ENCODE measurements around the gene MAP3K20. TPM values are rescaled to one million over a fixed set of nuclear protein-coding genes. Genes with fewer than 3 reads are reported as not detected.
A peak's percentile ranks its signal among the peaks of the same experiment; 100 is the strongest.

MAP3K20 gene
- total and polyA plus RNA-seq, 2 experiments from 2014 or later, result 7.6 to 9.6 TPM

DNA sequence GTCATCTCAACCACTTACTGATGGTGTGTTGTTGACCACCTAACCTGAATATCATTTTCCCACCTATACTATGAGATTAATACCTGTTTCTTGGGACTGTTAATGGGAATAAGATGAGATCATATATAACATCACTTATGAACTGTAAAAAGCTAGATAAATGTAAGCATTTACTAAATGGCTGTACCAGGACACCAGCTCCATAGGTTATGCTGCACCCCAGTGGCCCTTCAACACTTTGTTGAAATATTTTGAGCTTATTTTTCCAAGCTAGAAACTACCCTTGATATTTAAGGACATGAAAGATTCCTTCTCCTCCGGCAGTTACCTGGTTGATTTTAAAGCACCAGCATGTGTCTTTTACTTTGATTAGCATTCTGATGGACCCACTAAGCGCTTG, 141.0 kb downstream of the MAP3K20 start:
- ATAC-seq (no peak), DNase-seq (ENCODE audit: low spot score) (no peak)
- Histone ChIP-seq H2AFZ (no peak overlapping the region), H3K79me2 (replicated peaks; ENCODE audit: insufficient read depth) (no peaks in the 10 kb centered on the region), H3K4me2 (no peak overlapping the region), H3K4me1 (ENCODE audit: insufficient read depth) (peaks cover 21% of the 10 kb centered on the region), H3K4me3 (no peak overlapping the region), H3K27ac (ENCODE audit: low read depth) (no peak overlapping the region), H3K27me3 (ENCODE audit: insufficient read depth) (no peaks in the 10 kb centered on the region), H3F3A (replicated peaks; ENCODE audit: low read depth) (no peaks in the 10 kb centered on the region), H4K20me1 (replicated peaks; ENCODE audit: insufficient read depth) (no peaks in the 10 kb centered on the region), H3K36me3 (ENCODE audit: insufficient read depth) (no peaks in the 10 kb centered on the region), H3K9me2 (ENCODE audit: insufficient read depth) (no peaks in the 10 kb centered on the region)
- Mint-ChIP-seq H3K36me3 (ENCODE audit: low read depth) (no peaks in the 10 kb centered on the region), H3K4me3 (no peak overlapping the region), H3K4me1 (peaks cover 23% of the 10 kb centered on the region), H3K27me3 (ENCODE audit: insufficient read depth, low read depth, poor library complexity) (no peaks in the 10 kb centered on the region), H3K27ac (no peak overlapping the region), H3K9me3 (no peaks in the 10 kb centered on the region)
- TF ChIP-seq, protein P1, sequence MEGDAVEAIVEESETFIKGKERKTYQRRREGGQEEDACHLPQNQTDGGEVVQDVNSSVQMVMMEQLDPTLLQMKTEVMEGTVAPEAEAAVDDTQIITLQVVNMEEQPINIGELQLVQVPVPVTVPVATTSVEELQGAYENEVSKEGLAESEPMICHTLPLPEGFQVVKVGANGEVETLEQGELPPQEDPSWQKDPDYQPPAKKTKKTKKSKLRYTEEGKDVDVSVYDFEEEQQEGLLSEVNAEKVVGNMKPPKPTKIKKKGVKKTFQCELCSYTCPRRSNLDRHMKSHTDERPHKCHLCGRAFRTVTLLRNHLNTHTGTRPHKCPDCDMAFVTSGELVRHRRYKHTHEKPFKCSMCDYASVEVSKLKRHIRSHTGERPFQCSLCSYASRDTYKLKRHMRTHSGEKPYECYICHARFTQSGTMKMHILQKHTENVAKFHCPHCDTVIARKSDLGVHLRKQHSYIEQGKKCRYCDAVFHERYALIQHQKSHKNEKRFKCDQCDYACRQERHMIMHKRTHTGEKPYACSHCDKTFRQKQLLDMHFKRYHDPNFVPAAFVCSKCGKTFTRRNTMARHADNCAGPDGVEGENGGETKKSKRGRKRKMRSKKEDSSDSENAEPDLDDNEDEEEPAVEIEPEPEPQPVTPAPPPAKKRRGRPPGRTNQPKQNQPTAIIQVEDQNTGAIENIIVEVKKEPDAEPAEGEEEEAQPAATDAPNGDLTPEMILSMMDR (conservative IDR thresholded peaks at IDR 0.05; ENCODE audit: low read depth in 2 of 2), result no peak; a peak in 1 of 4 replicates
- TF ChIP-seq POLR2AphosphoS5 (IDR thresholded peaks at IDR 0.05; ENCODE audit: low read depth), result no peak

DNA sequence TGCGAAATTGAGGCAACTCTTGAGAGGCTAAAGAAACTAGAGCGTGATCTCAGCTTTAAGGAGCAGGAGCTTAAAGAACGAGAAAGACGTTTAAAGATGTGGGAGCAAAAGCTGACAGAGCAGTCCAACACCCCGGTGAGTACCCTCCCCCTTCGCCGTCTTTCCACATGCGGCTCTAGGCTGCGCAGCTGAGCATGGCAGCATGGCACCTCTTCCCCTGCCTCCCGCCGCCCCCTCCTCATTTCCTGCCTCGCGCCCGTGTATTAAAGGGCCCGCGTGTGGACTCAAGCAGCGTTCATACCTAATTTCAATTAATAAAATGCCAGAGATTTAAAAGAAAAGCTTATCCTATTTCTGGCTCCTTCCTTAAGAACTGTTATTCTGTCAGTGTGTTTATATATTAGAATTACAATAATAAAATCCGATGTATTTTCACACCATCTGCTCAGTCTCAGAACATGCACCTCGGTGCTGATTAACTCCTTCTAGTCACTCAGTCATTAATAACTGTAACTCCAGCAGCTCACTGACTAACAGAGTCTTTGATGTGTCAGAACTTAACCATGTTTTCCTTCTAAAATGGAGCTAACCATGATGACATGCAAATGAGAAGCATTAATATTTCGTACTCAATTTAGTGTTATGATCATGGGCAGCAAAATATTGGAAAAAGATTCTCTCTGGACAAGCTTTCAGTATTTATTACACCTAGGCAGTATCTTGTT, 141.6 kb downstream of the MAP3K20 start:
- Histone ChIP-seq H3K36me3 (ENCODE audit: insufficient read depth) (no peaks in the 10 kb centered on the region), H2AFZ (no peak overlapping the region), H3K4me2 (no peak overlapping the region), H3K4me3 (no peak overlapping the region), H3K27ac (ENCODE audit: low read depth) (no peak overlapping the region), H3K9me2 (ENCODE audit: insufficient read depth) (no peaks in the 10 kb centered on the region), H3K27me3 (ENCODE audit: insufficient read depth) (no peaks in the 10 kb centered on the region), H3K4me1 (ENCODE audit: insufficient read depth) (peaks cover 21% of the 10 kb centered on the region), H3F3A (replicated peaks; ENCODE audit: low read depth) (no peaks in the 10 kb centered on the region), H4K20me1 (replicated peaks; ENCODE audit: insufficient read depth) (no peaks in the 10 kb centered on the region), H3K79me2 (replicated peaks; ENCODE audit: insufficient read depth) (no peaks in the 10 kb centered on the region)
- Mint-ChIP-seq H3K27me3 (ENCODE audit: insufficient read depth, low read depth, poor library complexity) (peaks cover 2% of the 10 kb centered on the region), H3K27ac (no peak overlapping the region), H3K4me1 (peaks cover 23% of the 10 kb centered on the region), H3K36me3 (ENCODE audit: low read depth) (no peaks in the 10 kb centered on the region), H3K9me3 (no peaks in the 10 kb centered on the region), H3K4me3 (no peak overlapping the region)
- peak; percentile 27 for DNase-seq (ENCODE audit: low spot score)
- peak; percentile 63 for ATAC-seq
- no peak for TF ChIP-seq ZNF114 (CRISPR knock-in tag; IDR thresholded peaks at IDR 0.05)
- TF ChIP-seq STAT1 (IDR thresholded peaks at IDR 0.05; ENCODE audit: unreplicated experiment), result no peak
- TF ChIP-seq, protein P1 (conservative IDR thresholded peaks at IDR 0.05; ENCODE audit: low read depth in 2 of 2), result no peak
- no peak for TF ChIP-seq CREB1 (CRISPR knock-in tag; IDR thresholded peaks at IDR 0.05; ENCODE audit: low read depth)
- TF ChIP-seq, protein P2, sequence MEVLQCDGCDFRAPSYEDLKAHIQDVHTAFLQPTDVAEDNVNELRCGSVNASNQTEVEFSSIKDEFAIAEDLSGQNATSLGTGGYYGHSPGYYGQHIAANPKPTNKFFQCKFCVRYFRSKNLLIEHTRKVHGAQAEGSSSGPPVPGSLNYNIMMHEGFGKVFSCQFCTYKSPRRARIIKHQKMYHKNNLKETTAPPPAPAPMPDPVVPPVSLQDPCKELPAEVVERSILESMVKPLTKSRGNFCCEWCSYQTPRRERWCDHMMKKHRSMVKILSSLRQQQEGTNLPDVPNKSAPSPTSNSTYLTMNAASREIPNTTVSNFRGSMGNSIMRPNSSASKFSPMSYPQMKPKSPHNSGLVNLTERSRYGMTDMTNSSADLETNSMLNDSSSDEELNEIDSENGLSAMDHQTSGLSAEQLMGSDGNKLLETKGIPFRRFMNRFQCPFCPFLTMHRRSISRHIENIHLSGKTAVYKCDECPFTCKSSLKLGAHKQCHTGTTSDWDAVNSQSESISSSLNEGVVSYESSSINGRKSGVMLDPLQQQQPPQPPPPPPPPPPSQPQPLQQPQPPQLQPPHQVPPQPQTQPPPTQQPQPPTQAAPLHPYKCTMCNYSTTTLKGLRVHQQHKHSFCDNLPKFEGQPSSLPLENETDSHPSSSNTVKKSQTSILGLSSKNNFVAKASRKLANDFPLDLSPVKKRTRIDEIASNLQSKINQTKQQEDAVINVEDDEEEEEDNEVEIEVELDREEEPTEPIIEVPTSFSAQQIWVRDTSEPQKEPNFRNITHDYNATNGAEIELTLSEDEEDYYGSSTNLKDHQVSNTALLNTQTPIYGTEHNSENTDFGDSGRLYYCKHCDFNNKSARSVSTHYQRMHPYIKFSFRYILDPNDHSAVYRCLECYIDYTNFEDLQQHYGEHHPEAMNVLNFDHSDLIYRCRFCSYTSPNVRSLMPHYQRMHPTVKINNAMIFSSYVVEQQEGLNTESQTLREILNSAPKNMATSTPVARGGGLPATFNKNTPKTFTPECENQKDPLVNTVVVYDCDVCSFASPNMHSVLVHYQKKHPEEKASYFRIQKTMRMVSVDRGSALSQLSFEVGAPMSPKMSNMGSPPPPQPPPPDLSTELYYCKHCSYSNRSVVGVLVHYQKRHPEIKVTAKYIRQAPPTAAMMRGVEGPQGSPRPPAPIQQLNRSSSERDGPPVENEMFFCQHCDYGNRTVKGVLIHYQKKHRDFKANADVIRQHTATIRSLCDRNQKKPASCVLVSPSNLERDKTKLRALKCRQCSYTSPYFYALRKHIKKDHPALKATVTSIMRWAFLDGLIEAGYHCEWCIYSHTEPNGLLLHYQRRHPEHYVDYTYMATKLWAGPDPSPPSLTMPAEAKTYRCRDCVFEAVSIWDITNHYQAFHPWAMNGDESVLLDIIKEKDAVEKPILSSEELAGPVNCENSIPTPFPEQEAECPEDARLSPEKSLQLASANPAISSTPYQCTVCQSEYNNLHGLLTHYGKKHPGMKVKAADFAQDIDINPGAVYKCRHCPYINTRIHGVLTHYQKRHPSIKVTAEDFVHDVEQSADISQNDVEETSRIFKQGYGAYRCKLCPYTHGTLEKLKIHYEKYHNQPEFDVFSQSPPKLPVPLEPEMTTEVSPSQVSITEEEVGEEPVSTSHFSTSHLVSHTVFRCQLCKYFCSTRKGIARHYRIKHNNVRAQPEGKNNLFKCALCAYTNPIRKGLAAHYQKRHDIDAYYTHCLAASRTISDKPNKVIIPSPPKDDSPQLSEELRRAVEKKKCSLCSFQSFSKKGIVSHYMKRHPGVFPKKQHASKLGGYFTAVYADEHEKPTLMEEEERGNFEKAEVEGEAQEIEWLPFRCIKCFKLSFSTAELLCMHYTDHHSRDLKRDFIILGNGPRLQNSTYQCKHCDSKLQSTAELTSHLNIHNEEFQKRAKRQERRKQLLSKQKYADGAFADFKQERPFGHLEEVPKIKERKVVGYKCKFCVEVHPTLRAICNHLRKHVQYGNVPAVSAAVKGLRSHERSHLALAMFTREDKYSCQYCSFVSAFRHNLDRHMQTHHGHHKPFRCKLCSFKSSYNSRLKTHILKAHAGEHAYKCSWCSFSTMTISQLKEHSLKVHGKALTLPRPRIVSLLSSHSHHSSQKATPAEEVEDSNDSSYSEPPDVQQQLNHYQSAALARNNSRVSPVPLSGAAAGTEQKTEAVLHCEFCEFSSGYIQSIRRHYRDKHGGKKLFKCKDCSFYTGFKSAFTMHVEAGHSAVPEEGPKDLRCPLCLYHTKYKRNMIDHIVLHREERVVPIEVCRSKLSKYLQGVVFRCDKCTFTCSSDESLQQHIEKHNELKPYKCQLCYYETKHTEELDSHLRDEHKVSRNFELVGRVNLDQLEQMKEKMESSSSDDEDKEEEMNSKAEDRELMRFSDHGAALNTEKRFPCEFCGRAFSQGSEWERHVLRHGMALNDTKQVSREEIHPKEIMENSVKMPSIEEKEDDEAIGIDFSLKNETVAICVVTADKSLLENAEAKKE (CRISPR knock-in tag; IDR thresholded peaks at IDR 0.05), result no peak
- TF ChIP-seq EZH2 (IDR thresholded peaks at IDR 0.05; ENCODE audit: low read depth, unreplicated experiment), result no peak
- no peak for TF ChIP-seq JUNB (IDR thresholded peaks at IDR 0.05; ENCODE audit: unreplicated experiment)
- TF ChIP-seq NANOG (IDR thresholded peaks at IDR 0.05; ENCODE audit: borderline replicate concordance), result no peak
- no peak for TF ChIP-seq ZNF331 (CRISPR knock-in tag; IDR thresholded peaks at IDR 0.05; ENCODE audit: low read depth)
